ENCODE results near the gene ITGB2. TPM values are rescaled to one million over a fixed set of nuclear protein-coding genes. Genes with fewer than 3 reads are reported as not detected.

ITGB2 gene
- 45.1 and 45.7 TPM in 2 replicates for total RNA-seq (2014; rRNA removed)
- Bru-seq, nascent RNA = percentile 53 among the genes with signal in this experiment
- percentile 53 among the genes with signal in this experiment for BruChase-seq, experiment 1, labeled RNA remaining after a 6-hour chase
- BruChase-seq, experiment 2, labeled RNA remaining after a 2-hour chase = percentile 55 among the genes with signal in this experiment
- long read RNA-seq, transcript ITGB2-206 (15 exons, 2,769 nt) = minor isoform, 6 of 159 reads
- long read RNA-seq, transcript ITGB2-205 (17 exons, 3,178 nt) = minor isoform, 5 of 159 reads
- long read RNA-seq, transcript ITGB2-208 (16 exons, 2,813 nt) = minor isoform, 8 of 159 reads
- long read RNA-seq, transcript ITGB2-203 (16 exons, 2,913 nt) = major isoform, 12 of 159 reads
- long read RNA-seq, partial matches to known transcripts = 48 of 159 reads
- long read RNA-seq, other reads (novel, unspliced or antisense) = 79 of 159 reads

- no peaks in the 10 kb centered on the region for H3K36me3 ChIP-seq (ENCODE audit: low read depth, low read length)
- no peak within 1 kb of the TSS for H3K4me2 ChIP-seq (ENCODE audit: low read length)
- peaks cover 5% of the 10 kb centered on the region for H3F3A ChIP-seq (ENCODE audit: low read length, unreplicated experiment)
- TF ChIP-seq CTCF (conservative IDR thresholded peaks at IDR 0.05; ENCODE audit: low read depth, low read length) = no peak
- TF ChIP-seq EZH2 (IDR thresholded peaks at IDR 0.05; ENCODE audit: low read length, unreplicated experiment) = no peak
- TF ChIP-seq EZH2phosphoT487 (IDR thresholded peaks at IDR 0.05; ENCODE audit: borderline replicate concordance, low read length) = no peak
- H4K20me1 ChIP-seq (ENCODE audit: low read length) = no peaks in the 10 kb centered on the region
- peaks cover 37% of the 10 kb centered on the region for H3K4me1 ChIP-seq (ENCODE audit: insufficient read depth, low read length)
- H2AFZ ChIP-seq (ENCODE audit: low read length) = no peak within 1 kb of the TSS
- no peaks in the 10 kb centered on the region for H3K9me2 ChIP-seq (replicated peaks; ENCODE audit: low read length)
- no peaks in the 10 kb centered on the region for H3K27me3 ChIP-seq (ENCODE audit: low read length)
- peaks cover 31% of the 10 kb centered on the region for H3K79me2 ChIP-seq (ENCODE audit: low read length)
- no peak within 1 kb of the TSS for H3K4me3 ChIP-seq (ENCODE audit: low read length)
- no peak within 1 kb of the TSS for H3K9ac ChIP-seq (ENCODE audit: low read length)
- CTCF ChIA-PET = no interaction called here
- H3K9me3 ChIP-seq (ENCODE audit: low read length) = no peaks in the 10 kb centered on the region
- no peak within 1 kb of the TSS for H3K27ac ChIP-seq (ENCODE audit: low read length)
- intact Hi-C loops (cut with micrococcal nuclease) = no loop called here
- BruUV-seq (replicated peaks) = no TSS peak
- DNase-seq (no peak), ATAC-seq (no peak)
- POLR2A ChIA-PET (ENCODE audit: unreplicated experiment) = no interaction called here
Measured at GRCh38 chr21:44920694-44921604, at the start of gene ITGB2. ITGB2 (minus strand) TSS chr21:44920899; CDS start chr21:44910782, 10,117 bp downstream.

GRCh38 chr21:44969931-44970755 lies 49.4 kb upstream of the ITGB2 start:
- intact Hi-C loops (cut with micrococcal nuclease) = no loop called here
- DNase-seq = peak; percentile 52
- H3K36me3 ChIP-seq (ENCODE audit: low read depth, low read length) = peaks cover 12% of the 10 kb centered on the region; the same call in 1 of the 2 replicates
- no peak overlapping the region for H2AFZ ChIP-seq (ENCODE audit: low read length)
- CTCF ChIA-PET = interaction anchor here (0.6 to 0.7 kb wide), 2 partner anchors 132 to 168 kb away, joined by 3 read pairs; no protein-coding TSS in a partner anchor
- no peak overlapping the region for H3K4me2 ChIP-seq (ENCODE audit: low read length)
- H3K4me1 ChIP-seq (ENCODE audit: insufficient read depth, low read length) = peaks cover 13% of the 10 kb centered on the region; the same call in 1 of the 2 replicates
- POLR2A ChIA-PET (ENCODE audit: unreplicated experiment) = no interaction called here
- H4K20me1 ChIP-seq (ENCODE audit: low read length) = no peaks in the 10 kb centered on the region
- H3K4me3 ChIP-seq (ENCODE audit: low read length) = no peak overlapping the region
- BruUV-seq (replicated peaks) = no TSS peak
- no peak overlapping the region for H3K9ac ChIP-seq (ENCODE audit: low read length)
- no peak for TF ChIP-seq CTCF (conservative IDR thresholded peaks at IDR 0.05; ENCODE audit: low read depth, low read length)
- no peak for TF ChIP-seq EZH2 (IDR thresholded peaks at IDR 0.05; ENCODE audit: low read length, unreplicated experiment)
- no peak for TF ChIP-seq EZH2phosphoT487 (IDR thresholded peaks at IDR 0.05; ENCODE audit: borderline replicate concordance, low read length)
- H3K9me2 ChIP-seq (replicated peaks; ENCODE audit: low read length) = no peaks in the 10 kb centered on the region
- H3K9me3 ChIP-seq (ENCODE audit: low read length) = no peaks in the 10 kb centered on the region
- H3K27me3 ChIP-seq (ENCODE audit: low read length) = no peaks in the 10 kb centered on the region
- peak; percentile 73 for ATAC-seq
- peaks cover 4% of the 10 kb centered on the region for H3K79me2 ChIP-seq (ENCODE audit: low read length)
- H3F3A ChIP-seq (ENCODE audit: low read length, unreplicated experiment) = no peaks in the 10 kb centered on the region
- 0 out of 2 replicates have a peak overlapping the region, but pooled peaks have one; percentile 12 for H3K27ac ChIP-seq (ENCODE audit: low read length)
